Hematopoietic multipotent progenitor cell treated with erythropoietin and hydrocortisone succinate and interleukin-3 and kit ligand, for 15 days (in vitro differentiated cells): ENCODE results near the gene EYA2.
A peak's percentile ranks its signal among the peaks of the same experiment; 100 is the strongest.

Experiments used
- DNase-seq: peaks from one replicate; pipeline ENCODE4 v3.0.0-alpha.2; 2015; ENCODE audit warnings: low spot score

The EYA2 gene

DNA sequence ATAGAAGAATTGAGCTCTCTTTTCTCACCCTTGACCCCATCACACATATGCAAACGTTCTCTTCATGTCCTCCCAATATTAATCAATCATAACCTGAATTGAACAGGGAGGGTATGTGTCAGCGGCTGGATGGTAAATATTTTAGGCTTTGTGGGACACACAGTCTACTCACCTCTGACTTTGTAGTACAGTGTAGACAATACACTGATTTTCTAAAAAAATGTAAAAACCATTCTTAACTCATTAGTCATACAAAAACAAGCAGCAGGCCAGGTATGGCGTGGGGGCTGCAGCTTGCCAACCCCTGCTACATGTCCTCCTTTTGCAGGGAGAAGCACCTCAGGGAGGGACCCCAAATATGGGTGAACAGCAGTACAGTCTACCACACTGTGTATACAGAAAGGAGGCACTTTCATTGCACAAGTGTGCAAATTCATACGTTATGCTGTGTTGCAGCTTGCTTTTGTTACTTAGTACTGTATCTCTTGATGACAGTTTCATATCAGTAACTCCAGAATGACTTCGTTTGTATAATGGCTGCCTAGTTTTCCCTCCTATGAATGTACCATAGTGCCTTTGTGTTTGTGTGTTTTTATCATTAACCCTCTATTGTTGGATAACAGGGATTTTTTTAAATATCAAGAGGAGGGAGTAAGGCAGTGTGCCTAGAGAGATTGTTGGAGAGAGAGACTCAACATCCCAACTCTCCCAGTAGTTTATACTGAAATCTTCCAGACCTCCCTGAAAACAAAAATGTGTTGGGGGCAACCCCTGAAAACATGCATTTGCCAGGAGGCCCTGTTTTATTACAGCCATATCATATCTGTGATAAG, 247.5 kb downstream of the EYA2 start:
- DNase-seq, result no peak

DNA sequence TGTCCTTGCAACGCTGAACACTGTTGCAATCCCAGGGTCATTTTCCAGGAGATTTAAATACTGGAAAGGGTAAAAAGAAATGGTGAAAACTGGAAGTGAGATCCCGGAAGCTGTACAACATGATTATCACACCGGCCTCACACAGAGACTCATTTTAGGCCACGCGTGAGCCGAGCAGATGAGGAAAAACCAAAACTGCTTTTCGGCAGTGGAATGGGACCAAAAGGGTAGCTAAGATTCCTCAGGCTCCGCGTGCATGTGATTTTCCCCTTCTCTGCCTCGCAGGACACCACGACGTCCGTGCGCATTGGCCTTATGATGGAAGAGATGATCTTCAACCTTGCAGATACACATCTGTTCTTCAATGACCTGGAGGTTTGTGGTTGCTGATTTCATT, 248.1 kb downstream of the EYA2 start:
- no peak for DNase-seq

DNA sequence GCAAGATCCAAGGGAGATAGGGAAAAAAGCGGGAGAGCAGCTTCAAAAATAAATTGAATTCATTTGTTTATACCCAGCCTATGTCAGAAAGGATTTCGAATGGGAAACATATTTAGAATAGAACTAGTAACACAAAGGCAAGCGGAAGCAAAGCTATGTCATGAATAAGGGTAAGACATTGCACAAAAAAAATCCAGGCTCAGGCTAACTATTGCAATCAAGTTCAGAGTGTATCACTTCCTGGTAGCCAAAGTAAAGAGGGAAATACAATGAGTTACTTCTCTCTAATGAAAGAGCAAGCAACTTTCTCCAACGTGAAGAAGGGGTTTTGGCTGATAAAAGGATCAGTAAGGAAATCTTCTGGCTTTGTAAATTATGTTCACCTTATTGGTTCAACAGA, 249.0 kb downstream of the EYA2 start:
- DNase-seq, result no peak

DNA sequence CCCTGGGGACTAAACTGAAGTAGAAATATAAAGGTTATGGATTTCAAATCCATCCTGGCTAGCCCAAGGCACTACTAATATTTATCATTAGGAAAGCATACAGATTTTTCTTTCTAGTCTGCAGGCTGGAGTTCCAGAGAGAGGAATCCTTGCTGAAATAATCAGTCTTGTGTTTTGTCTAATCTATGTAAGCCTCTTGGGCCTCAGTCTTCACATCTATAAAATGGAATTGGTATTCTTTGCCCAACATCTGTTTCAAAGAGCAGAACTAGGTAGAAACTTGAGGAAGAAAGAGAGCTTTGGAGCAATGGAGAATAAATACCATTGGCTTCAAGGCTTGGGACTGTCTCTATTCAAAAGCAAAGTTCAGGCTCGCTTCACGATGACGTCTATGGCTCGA, 249.8 kb downstream of the EYA2 start:
- DNase-seq, result no peak

DNA sequence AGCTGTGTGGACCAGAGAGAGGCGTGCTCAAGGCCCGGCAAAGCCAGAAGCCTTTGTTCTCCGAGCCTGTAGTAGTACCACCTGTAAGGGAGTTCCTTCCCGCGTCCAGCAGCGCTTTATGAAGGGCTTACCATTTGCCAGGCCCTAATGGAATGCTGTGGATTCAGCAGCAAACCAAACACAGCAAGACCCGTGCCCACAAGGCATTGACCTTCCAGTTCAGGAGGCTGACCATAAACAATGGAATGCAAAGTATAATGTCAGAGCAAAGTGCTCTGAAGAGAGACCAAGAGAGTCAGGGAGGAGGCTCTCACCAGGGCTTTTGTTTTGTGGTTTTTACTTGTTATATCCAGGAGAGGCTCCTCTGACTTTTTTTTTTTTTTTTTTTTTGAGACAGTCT, 252.0 kb downstream of the EYA2 start:
- no peak for DNase-seq

DNA sequence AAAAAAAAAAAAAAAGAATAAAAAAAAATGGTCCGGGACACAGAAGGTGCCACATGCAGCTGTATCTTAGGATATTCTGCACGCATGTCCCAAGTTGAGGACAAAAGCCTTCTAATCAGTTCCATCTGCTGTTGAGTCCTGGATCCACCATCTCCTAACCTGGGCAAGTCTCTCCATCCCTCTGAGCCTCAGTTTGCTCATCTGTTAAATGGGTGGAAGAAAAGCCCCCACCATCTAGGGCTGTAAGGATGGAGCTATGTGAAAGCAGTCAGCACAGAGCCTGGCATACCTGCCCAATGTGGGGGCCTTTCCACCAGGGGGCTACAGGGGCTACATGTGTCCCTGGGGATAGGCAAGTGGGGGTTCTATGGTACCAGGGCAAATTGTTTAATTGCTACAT, 253.4 kb downstream of the EYA2 start:
- no peak for DNase-seq

DNA sequence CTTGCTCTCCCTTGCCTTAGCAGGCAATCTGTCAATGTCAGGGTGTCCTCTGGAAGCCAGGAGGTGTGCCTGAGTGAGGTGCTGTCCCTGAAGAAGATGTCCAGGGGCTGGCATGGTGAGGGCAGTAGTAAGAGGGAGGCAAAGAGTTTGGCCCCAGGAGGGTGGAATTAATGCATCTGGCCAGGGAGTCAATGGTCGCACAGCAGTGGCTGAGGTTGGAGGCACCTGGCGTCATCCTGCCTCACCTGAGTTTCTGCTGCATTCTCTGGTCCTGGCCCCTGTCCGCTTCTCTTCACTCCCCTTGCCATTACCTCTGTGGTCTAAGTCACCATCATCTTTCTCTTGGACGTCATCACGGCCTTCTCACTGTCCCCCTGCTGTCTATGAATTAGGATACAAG, 255.3 kb downstream of the EYA2 start:
- DNase-seq, result no peak

DNA sequence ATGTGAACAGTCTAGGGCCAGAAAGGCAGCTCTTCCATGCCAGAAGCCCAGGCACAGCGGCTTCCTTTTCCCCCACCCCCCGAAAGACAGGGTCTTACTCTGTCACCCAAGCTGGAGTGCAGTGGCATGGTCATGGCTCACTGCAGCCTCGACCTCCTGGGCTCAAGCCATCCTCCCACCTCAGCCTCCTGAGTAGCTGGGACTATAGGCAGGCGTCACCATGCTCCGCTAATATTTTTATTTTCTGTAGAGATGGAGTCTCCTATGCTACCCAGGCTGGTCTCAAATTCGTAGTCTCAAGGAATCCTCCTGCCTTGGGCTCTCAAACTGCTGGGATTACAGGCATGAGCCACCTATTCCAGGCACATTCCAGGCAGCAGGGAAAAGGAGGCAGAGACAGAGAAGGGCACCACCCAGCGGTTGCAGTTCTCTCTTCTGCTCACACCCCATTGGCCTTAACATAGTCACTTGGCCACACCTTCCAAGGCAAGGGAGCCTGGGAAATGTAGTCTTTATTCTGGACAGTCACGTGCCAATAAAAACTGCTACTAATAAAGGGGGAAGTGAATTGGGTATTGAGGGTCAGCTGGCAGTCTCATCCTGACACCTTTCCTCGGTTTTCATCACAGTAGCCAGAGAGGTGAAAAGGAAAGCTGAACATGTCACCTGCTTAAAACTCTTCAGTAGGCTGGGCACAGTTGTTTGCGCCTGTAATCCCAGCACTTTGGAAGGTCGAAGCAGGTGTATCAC, 255.9 kb downstream of the EYA2 start:
- DNase-seq, result peak; percentile 40

DNA sequence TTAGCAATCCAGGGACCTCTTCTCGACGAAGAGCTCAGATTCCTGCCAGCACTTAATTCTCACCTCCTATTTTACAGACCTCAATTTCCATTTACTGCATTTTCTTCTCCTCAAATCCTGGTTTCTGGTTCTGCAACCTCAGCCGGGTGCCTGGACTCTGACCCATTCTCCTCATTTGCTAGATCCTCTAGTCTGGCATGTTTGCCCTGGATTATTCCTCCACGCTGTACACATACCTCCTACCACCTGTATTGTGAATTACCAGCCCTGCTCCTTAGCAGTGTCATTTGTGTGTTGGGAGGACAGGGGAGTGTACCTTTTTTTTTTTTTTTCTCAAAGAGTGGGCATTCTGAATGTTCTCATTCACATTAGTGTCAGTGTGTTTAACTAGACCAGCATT, 257.4 kb downstream of the EYA2 start:
- no peak for DNase-seq

DNA sequence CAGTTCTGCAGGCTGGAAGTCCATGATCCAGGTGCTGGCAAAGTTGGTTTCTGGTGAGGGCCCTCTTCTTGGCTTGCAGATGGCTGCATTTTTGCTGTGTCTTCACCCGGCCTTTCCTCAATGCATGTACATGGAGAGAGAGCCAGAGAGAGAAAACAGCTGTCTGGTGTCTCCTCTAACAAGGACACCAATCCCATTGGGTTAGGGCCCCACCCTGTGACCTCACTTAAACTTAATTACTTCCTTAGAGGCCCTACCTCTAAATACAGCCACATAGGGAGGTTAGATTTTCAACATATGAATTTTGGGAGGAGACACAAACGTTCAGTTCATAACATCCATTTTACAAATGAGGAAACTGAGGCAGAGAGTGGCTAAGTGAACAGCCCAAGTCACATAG, 259.4 kb downstream of the EYA2 start:
- DNase-seq, result no peak

DNA sequence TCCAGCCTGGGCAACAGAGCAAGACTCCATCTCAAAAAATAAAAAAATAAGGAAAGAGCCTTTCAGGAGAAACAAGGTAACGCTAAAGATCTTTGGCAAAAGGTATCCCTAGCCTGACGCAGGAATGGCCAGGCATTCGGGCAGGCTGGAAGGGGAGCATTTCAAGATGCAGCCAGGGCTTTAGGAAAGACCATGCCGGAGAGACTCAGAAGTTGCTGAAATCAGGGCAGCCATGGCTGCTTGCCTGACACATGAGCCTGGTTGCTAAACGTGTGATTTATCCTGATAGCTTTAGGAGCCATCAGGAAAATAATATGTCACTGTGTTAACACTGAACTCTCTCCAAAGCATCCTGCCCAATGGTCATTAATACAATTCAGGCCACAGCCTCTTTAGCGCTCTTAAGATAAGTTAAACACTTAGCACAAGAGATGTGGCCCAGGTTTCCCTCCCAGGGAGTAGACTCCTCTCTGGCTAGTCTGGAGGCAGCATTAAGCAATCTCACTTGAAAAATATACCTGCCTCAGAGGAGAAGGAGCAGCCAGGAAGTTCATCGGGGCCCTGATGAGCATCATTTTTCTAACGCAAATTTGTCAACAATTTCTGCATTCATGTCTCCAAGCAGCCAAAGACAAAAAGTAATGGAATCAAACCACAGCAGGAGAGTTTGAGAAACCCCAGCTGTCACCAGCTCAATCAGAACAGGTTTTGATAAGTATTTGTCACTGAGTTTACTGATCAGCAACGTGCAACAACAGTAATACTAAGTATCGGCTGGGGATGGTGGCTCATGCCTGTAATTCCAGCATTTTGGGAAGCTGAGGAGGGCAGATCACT, 261.9 kb downstream of the EYA2 start:
- DNase-seq, result no peak

DNA sequence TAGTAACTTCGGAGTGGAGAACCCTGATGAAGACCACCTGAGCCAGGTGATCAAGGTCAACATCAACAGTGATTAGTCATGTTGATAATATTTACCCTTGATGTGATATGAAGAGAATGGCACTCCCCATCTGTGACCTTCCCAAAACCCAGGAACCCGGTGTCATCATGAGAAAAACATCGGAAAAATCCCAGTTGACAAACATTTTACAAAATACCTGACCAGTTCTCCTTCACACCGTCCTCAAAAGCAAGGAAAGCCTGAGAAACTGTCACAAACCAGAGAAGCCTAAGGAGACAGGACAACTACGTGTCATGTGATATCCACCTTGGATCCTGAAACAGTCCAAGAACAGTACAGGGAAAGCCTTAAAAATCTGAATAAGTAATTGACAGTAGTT, 264.5 kb downstream of the EYA2 start:
- no peak for DNase-seq

DNA sequence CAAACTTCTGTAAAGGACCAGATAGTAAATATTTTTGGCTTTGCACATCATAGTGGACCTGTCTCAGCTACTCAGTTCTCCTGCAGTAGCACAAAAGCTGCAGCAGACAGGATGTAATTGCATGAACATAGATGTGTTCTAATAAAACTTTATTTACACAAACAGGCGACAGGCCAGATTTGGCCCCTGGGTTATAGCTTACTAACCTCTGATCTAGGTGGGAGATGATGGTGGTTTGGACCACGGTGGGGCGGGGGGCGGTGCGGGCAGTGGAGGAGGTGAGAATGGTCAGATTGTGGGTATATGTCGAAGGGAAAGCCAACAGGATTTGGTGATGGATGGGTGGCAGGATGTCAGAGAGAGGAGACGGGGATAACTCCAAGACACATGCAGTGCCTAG, 265.6 kb downstream of the EYA2 start:
- no peak for DNase-seq

DNA sequence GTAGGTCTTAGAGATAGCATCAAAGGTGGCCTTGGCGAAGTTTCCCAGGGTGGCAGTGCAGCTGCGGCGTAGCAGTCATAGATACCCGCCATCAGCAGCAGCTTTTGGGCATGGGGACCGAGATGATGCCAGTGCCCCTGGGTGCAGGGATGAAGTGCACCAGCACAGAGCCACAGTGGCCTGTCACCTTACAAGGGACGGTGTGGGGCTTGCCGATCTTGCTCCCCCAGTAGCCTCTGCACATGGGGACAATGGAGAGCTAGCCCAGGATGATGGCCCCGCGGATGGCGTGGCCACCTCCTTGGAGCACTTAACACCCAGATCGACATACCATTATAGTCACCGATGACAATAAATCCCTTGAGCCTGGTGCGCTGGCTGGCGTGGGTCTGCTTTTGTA, 266.3 kb downstream of the EYA2 start:
- DNase-seq, result no peak

DNA sequence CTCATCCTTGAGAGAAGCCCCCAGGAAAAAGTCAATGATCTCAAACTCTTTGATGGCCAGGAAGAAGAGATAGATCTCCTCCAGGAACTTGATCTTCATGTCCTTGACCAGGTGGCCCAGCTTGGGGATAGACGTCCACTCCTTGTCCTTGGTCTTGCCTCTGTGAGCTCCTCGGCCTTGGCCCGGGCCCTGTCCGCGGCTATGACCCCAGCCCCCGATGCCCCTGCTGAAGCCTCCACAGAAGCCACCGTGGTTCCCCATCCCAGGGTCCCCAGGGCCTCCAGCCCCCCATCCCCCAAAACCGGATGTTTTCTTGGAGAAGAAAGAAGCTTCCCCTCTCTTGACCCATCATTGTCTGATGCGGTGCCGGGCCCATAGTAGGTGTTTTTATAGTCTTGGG, 266.8 kb downstream of the EYA2 start:
- DNase-seq, result no peak

DNA sequence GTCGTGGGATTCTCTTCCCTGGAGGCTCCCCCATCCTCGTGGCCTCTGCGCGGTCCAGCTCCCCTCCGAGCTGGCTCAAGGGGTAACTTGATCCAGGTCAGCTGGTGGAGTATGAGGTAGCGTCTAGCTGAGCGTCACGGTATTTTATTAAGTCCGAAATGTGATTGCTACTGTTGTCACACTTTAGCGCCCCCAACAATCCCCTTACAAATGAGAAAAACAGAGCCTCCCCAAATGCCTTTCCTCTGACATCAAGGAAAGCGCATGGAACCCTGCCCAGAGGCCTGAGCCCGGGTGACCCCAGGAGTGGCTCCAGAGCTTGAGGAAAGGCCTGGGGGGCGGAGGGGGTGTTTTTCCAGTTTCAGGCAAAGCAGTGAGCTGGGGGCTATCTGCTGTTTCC, 269.5 kb downstream of the EYA2 start:
- DNase-seq, result no peak

DNA sequence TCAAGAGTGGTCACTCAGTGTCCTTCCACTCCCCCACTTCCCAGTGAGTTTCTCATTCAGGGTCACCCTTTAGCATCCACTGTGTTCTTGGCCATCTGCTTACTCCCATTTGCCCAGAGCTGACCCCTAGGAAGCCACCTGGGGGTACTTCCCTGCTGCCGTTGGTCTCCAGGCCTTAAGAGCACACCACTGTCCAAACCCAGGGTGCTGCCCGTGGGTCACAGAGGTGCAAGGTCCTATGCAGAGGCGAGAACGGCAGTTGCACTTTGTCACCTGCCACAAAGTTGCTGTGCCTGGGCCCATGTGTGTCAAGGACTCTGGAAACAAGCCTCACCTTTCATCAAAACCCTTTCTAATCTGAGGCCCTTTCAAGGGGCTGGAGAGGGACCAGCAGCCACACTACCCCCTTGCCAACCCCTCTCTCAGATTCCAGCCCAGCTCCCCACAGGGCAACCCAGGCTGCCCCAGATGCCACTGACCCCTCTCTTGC, 270.8 kb downstream of the EYA2 start:
- no peak for DNase-seq

DNA sequence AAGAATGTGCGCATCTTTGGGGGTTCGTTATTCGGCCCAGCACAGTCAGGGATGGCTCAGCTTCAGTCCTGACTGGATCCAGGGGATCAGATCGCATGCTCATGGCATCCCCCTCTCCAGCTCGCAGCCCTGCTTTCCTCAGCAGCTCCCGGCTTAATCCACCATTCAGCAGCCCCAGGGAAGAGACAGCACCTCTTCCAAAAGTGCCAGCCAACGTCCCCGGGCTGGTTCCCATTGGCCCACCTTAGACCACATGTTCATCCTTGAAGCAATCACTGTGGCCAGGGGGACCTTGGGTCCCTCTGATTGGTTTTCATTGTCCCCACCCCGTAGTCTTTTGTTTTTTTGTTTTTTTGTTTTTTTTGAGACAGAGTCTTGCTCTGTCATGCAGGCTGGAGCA, 273.2 kb downstream of the EYA2 start:
- no peak for DNase-seq

DNA sequence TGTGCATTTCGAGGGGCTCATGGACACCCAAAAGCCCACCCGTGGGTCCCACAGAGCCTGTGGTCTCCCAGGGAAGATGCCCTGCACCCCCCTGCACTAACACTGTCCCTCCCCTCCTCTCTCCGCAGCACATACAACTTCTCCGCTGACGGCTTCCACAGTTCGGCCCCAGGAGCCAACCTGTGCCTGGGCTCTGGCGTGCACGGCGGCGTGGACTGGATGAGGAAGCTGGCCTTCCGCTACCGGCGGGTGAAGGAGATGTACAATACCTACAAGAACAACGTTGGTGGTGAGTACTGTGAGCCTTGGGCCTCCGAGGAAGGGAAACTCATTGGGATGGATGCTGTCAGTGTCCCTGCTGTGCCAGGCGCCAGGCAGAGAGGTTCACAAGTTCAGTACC, 277.9 kb downstream of the EYA2 start:
- DNase-seq, result no peak

DNA sequence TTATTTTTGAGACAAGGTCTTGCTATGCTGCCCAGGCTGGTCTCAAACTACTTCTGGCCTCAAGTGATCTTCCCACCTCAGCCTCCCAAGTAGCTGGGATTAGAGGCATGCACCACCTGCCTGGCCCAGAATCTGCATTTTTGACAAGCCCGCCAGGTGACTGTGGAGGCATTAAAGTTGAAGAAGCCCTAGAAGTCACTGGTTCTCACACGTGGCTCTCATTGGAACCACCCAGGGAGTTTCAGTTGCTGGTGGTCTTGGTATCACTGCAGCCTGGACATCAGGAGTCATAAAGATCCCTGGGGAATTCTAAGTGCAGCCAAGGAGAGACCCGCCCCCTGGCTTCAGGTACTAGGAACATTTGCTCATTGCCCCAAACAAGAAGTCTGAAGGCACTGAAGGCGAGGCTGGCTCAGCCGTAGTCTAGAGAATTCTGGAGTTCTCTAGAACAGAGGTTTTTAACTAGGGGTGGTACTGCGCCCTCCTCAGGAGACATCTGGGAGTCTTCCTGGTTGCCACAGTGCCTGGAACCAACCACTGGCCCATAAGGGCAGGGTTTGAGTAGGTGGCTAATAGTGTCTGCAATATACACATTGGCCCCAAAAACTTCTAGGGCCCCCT, 279.1 kb downstream of the EYA2 start:
- DNase-seq, result no peak

DNA sequence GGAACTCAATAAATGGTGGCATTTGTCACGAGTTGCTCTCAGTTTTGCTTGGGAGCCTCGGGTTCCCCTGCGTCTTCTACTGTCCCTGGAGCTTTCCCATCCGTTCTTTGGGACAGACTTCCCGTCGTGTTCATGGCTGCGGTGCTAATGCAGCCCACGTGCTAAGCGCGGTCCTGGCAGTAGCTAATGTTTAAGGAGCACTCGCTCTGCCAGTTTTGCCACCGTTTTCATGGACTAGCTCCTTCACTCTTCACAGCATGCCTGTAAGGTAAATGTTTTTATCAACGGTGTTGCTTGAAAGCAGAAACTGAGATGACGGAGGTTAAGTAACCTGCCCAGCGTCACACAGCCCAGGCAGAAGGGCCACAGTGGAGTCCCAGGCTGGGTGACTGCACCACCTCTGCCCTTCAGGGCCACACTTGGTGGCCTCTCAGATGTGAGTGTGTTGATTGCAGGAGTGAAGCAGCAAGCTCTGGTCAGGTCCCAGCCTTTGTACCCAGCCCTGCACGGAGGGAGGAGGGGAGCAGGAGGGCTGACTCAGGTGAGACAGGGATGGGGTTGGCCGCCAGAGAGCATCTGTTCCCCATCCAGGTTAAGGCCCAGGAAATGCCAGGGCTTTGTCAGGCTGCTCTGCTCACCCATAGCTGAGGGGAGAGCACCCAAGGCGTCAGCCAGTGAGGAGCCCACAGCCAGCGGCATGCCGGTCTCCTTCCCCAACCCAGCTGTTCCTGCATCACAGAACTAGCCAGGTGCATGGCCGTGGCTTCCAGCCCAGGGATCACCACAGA, 280.0 kb downstream of the EYA2 start:
- DNase-seq, result no peak
